ENCODE measurements around the gene CCSAP. TPM values are rescaled to one million over a fixed set of nuclear protein-coding genes. Genes with fewer than 3 reads are reported as not detected.

Gene CCSAP
- polyA plus RNA-seq, 1 of the 3 experiments (the other 2 are of a cell fraction) = 1.8 TPM

DNA sequence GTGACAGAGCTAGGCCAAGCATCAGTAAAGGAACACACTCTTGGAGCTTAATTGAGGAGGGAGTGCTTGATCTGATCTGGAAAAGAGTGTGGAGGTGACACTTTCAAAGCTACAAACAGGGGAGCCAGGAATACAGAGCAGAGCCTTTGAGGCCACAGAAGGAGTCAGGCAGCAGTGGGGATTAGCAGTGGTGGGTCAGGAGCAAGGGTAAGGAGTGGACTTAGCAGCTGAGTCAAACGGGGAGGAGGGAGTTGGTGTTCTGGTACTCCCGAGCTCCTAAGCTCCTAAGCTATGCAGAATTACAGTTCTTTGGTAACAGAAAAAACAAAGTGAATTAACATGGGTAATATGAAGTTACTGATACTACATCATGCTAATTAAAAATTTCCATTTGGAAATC is 57.4 kb downstream of the CCSAP start:
- Histone ChIP-seq H3K4me1 (ENCODE audit: control insufficient read depth in 1 of 2, insufficient read depth in 2 of 2, low read depth in 1 of 2, low read length in 1 of 2) (peaks cover 4% of the 10 kb centered on the region in 2 experiments; a peak in 3 of 4 replicates), H4K20me1 (ENCODE audit: insufficient read depth) (peaks cover 8% of the 10 kb centered on the region; the same call in 1 of the 2 replicates), H3K9me2 (no peaks in the 10 kb centered on the region), H3F3A (replicated peaks; ENCODE audit: insufficient read depth) (peaks cover 22% of the 10 kb centered on the region), H2AFZ (ENCODE audit: low read depth) (no peak overlapping the region), H3K79me2 (ENCODE audit: insufficient read depth) (peaks cover 64% of the 10 kb centered on the region), H3K27me3 (ENCODE audit: insufficient read depth) (no peaks in the 10 kb centered on the region), H3K9me3 (no peaks in the 10 kb centered on the region), H3K4me3 (ENCODE audit: low read depth in 2 of 2, low read length in 1 of 2) (no peak overlapping the region), H3K27ac (ENCODE audit: low read depth in 2 of 2, low read length in 1 of 2) (no peak overlapping the region), H3K4me2 (no peak overlapping the region), H3K36me3 (replicated peaks in 1 of 2; ENCODE audit: control insufficient read depth in 1 of 2, insufficient read depth in 2 of 2, low read length in 1 of 2) (peaks cover 24 to 35% of the 10 kb centered on the region in 2 experiments), H3K9ac (no peak overlapping the region)
- no peak for DNase-seq
- WGBS (ENCODE audit: low lambda C conversion rate) = 91% methylated on average over 2 of the region's 2 CpGs
- TF ChIP-seq TEAD4 (IDR thresholded peaks at IDR 0.05; ENCODE audit: borderline replicate concordance, insufficient read depth) = no peak
- no peak for TF ChIP-seq CTCF (IDR thresholded peaks at IDR 0.05)
- TF ChIP-seq RXRA (IDR thresholded peaks at IDR 0.05; ENCODE audit: borderline replicate concordance, low read depth) = no peak
- TF ChIP-seq RAD21 (IDR thresholded peaks at IDR 0.05; ENCODE audit: low read length) = no peak
- no peak for TF ChIP-seq MXI1 (IDR thresholded peaks at IDR 0.05; ENCODE audit: low read depth, low read length)
- TF ChIP-seq SIN3A (IDR thresholded peaks at IDR 0.05; ENCODE audit: borderline replicate concordance, low read depth, low read length) = no peak
- no peak for TF ChIP-seq IRF3 (IDR thresholded peaks at IDR 0.05; ENCODE audit: low read depth, low read length)
- ChIA-PET POLR2A (no interaction called here), CTCF (interaction anchor here (1.3 to 1.4 kb wide), 2 partner anchors 9 to 11 kb away, joined by 3 read pairs; no protein-coding TSS in a partner anchor)

GRCh38 chr1:229284887-229285286 is 58.0 kb downstream of the CCSAP start:
- Histone ChIP-seq H3K79me2 (ENCODE audit: insufficient read depth) (peaks cover 64% of the 10 kb centered on the region), H3K27ac (ENCODE audit: low read depth in 2 of 2, low read length in 1 of 2) (no peak overlapping the region), H4K20me1 (ENCODE audit: insufficient read depth) (peaks cover 14% of the 10 kb centered on the region), H3K9me3 (no peaks in the 10 kb centered on the region), H3K27me3 (ENCODE audit: insufficient read depth) (no peaks in the 10 kb centered on the region), H3K4me1 (ENCODE audit: control insufficient read depth in 1 of 2, insufficient read depth in 2 of 2, low read depth in 1 of 2, low read length in 1 of 2) (peaks cover 4% of the 10 kb centered on the region in 2 experiments; a peak in 3 of 4 replicates), H3F3A (replicated peaks; ENCODE audit: insufficient read depth) (peaks cover 26% of the 10 kb centered on the region), H3K9ac (no peak overlapping the region), H3K9me2 (no peaks in the 10 kb centered on the region), H3K36me3 (replicated peaks in 1 of 2; ENCODE audit: control insufficient read depth in 1 of 2, insufficient read depth in 2 of 2, low read length in 1 of 2) (peaks cover 19 to 35% of the 10 kb centered on the region in 2 experiments), H3K4me3 (ENCODE audit: low read depth in 2 of 2, low read length in 1 of 2) (no peak overlapping the region), H3K4me2 (no peak overlapping the region), H2AFZ (ENCODE audit: low read depth) (no peak overlapping the region)
- WGBS (ENCODE audit: low lambda C conversion rate) = 95% methylated on average over 3 of the region's 3 CpGs
- ChIA-PET CTCF (interaction anchor here (1.3 to 1.4 kb wide), 2 partner anchors 9 to 10 kb away, joined by 3 read pairs; no protein-coding TSS in a partner anchor), POLR2A (no interaction called here)
- TF ChIP-seq TAF1 (IDR thresholded peaks at IDR 0.05; ENCODE audit: borderline replicate concordance, low read depth, low read length) (no peak), TEAD4 (IDR thresholded peaks at IDR 0.05; ENCODE audit: borderline replicate concordance, insufficient read depth) (no peak), NRF1 (IDR thresholded peaks at IDR 0.05; ENCODE audit: low read depth, low read length) (no peak), JUND (IDR thresholded peaks at IDR 0.05) (no peak), GATA2 (CRISPR knock-in tag; IDR thresholded peaks at IDR 0.05) (no peak), RAD21 (IDR thresholded peaks at IDR 0.05; ENCODE audit: low read length) (no peak), CHD2 (IDR thresholded peaks at IDR 0.05; ENCODE audit: low read length, partially characterized antibody) (no peak)
- TF ChIP-seq, protein P1, sequence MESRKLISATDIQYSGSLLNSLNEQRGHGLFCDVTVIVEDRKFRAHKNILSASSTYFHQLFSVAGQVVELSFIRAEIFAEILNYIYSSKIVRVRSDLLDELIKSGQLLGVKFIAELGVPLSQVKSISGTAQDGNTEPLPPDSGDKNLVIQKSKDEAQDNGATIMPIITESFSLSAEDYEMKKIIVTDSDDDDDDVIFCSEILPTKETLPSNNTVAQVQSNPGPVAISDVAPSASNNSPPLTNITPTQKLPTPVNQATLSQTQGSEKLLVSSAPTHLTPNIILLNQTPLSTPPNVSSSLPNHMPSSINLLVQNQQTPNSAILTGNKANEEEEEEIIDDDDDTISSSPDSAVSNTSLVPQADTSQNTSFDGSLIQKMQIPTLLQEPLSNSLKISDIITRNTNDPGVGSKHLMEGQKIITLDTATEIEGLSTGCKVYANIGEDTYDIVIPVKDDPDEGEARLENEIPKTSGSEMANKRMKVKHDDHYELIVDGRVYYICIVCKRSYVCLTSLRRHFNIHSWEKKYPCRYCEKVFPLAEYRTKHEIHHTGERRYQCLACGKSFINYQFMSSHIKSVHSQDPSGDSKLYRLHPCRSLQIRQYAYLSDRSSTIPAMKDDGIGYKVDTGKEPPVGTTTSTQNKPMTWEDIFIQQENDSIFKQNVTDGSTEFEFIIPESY (IDR thresholded peaks at IDR 0.05; ENCODE audit: borderline replicate concordance, low read depth) = no peak
- TF ChIP-seq, protein P2, sequence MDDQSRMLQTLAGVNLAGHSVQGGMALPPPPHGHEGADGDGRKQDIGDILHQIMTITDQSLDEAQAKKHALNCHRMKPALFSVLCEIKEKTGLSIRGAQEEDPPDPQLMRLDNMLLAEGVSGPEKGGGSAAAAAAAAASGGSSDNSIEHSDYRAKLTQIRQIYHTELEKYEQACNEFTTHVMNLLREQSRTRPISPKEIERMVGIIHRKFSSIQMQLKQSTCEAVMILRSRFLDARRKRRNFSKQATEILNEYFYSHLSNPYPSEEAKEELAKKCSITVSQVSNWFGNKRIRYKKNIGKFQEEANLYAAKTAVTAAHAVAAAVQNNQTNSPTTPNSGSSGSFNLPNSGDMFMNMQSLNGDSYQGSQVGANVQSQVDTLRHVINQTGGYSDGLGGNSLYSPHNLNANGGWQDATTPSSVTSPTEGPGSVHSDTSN (IDR thresholded peaks at IDR 0.05) = no peak
- DNase-seq = no peak
